Activated naive CD4-positive, alpha-beta T cell treated with Interleukin-2 at 50 U/mL for 16 hours (primary cell): ENCODE results near the gene MPV17L2.
"Not testable (repeated sequence)": the region's sequence is repeated elsewhere in the genome, so short reads cannot be mapped to it uniquely, and the experiment has no call there.

Experiments used
- DNase-seq: peaks from one replicate; pipeline ENCODE4 v3.0.0-alpha.2; 2020

The MPV17L2 gene

GRCh38 chr19:18192673-18193387, at the start of gene MPV17L2:
Gene MPV17L2, plus strand, starts transcription at chr19:18193218. Its CDS starts 64 bp downstream, at chr19:18193282.
- DNase-seq: peak; percentile 99

GRCh38 chr19:18143902-18144301, 49.1 kb upstream of the MPV17L2 start:
- DNase-seq: no peak

- no peak for DNase-seq
Measured at GRCh38 chr19:18144361-18144760, 48.7 kb upstream of the MPV17L2 start.

- DNase-seq: no peak
Measured at GRCh38 chr19:18144906-18145305, 48.1 kb upstream of the MPV17L2 start.

- DNase-seq: no peak
Measured at GRCh38 chr19:18145391-18145999, 47.5 kb upstream of the MPV17L2 start.

GRCh38 chr19:18147396-18147795, 45.6 kb upstream of the MPV17L2 start:
- no peak for DNase-seq

GRCh38 chr19:18149596-18149975, 43.4 kb upstream of the MPV17L2 start:
- DNase-seq: no peak

GRCh38 chr19:18150776-18151624, 42.0 kb upstream of the MPV17L2 start:
- no peak for DNase-seq

- peak; percentile 96 for DNase-seq
Measured at GRCh38 chr19:18152442-18152816, 40.6 kb upstream of the MPV17L2 start.

GRCh38 chr19:18152817-18153555, 40.0 kb upstream of the MPV17L2 start, which contains the start of gene PIK3R2:
Gene PIK3R2, plus strand, starts transcription at chr19:18153163. Its CDS starts 2,717 bp downstream, at chr19:18155880.
- DNase-seq: peak; percentile 99

- DNase-seq: peak; percentile 25
Measured at GRCh38 chr19:18153556-18154134, 39.4 kb upstream of the MPV17L2 start.

- DNase-seq: no peak
Measured at GRCh38 chr19:18155095-18156087, 37.6 kb upstream of the MPV17L2 start.

GRCh38 chr19:18156268-18156667, 36.8 kb upstream of the MPV17L2 start:
- DNase-seq: no peak

GRCh38 chr19:18156841-18157464, 36.1 kb upstream of the MPV17L2 start:
- DNase-seq: no peak

GRCh38 chr19:18157465-18158063, 35.5 kb upstream of the MPV17L2 start:
- DNase-seq: no peak

GRCh38 chr19:18158467-18158866, 34.6 kb upstream of the MPV17L2 start:
- no peak for DNase-seq

GRCh38 chr19:18159059-18159616, 33.9 kb upstream of the MPV17L2 start:
- DNase-seq: not testable (repeated sequence)

- no peak for DNase-seq
Measured at GRCh38 chr19:18159810-18160209, 33.2 kb upstream of the MPV17L2 start.

GRCh38 chr19:18160493-18160970, 32.5 kb upstream of the MPV17L2 start:
- no peak for DNase-seq
